ENCODE measurements around the gene ABCC10. TPM values are rescaled to one million over a fixed set of nuclear protein-coding genes. Genes with fewer than 3 reads are reported as not detected.

Gene ABCC10
- total RNA-seq, 1 donor: 26.4 TPM

DNA sequence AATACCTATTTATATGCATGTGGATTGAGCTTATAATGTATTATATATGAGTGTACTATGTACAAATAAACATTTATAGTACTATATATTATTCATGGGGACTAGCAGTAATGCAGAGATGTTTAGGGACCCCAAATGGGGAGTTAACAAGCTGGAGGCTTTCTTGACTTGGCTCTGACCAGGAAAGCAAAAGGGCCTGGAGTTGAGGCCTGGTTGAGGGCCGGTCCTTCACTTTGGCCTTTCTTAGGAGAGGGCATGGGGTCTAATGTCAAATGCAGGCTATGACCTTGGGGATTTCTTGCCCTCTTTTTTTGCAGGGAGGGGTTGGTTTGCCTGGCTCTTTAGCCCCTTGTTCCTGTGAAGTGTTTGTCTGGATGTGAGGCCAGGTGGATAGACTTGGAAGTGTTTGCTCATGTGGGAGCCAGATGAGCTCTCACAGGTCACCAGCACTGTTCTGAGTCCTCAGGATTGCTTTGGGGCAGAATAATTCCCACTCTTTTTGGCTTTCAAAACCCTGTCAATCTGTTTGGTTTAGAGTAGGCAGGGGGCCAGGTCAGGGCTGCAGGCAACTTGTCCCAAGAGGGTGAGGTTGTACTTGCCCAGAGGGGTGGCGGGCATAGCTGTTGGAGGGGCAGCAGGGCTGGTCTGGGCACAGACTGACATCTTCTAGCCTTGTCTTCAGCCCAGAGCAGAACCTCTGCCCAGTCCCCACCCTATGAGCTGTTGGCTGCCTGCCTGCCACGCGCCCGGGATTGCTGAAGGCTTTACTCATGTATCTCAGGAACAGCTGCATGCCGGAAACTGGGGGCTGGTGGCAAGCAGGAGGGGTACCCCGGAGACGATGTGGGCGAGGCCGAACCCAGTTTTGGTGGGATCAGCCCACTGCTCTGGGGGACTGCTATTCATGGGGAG is 64.7 kb downstream of the ABCC10 start:
- H3K9me3 ChIP-seq (ENCODE audit: low read depth, low read length): no peaks in the 10 kb centered on the region
- peak overlapping the region; percentile 59 for H3K4me3 ChIP-seq (ENCODE audit: insufficient read depth, low read length)
- H3K27ac ChIP-seq (ENCODE audit: low read depth, low read length): peak overlapping the region; percentile 41
- peaks cover 56% of the 10 kb centered on the region for H3K4me1 ChIP-seq (ENCODE audit: insufficient read depth, low read length)
- peak; percentile 98 for DNase-seq (ENCODE audit: insufficient read length, low spot score, missing footprints)
- H3K79me2 ChIP-seq (ENCODE audit: insufficient read depth, low read length): peaks cover 52% of the 10 kb centered on the region
- H2AFZ ChIP-seq (ENCODE audit: low read length): peak overlapping the region; percentile 38
- H4K20me1 ChIP-seq (ENCODE audit: insufficient read depth, low read length): peaks cover 53% of the 10 kb centered on the region
- peak overlapping the region; percentile 87 for H3K4me2 ChIP-seq (ENCODE audit: insufficient read depth, low read length)
- no peaks in the 10 kb centered on the region for H3K27me3 ChIP-seq (ENCODE audit: insufficient read depth, low read length)
- TF ChIP-seq, protein P1, sequence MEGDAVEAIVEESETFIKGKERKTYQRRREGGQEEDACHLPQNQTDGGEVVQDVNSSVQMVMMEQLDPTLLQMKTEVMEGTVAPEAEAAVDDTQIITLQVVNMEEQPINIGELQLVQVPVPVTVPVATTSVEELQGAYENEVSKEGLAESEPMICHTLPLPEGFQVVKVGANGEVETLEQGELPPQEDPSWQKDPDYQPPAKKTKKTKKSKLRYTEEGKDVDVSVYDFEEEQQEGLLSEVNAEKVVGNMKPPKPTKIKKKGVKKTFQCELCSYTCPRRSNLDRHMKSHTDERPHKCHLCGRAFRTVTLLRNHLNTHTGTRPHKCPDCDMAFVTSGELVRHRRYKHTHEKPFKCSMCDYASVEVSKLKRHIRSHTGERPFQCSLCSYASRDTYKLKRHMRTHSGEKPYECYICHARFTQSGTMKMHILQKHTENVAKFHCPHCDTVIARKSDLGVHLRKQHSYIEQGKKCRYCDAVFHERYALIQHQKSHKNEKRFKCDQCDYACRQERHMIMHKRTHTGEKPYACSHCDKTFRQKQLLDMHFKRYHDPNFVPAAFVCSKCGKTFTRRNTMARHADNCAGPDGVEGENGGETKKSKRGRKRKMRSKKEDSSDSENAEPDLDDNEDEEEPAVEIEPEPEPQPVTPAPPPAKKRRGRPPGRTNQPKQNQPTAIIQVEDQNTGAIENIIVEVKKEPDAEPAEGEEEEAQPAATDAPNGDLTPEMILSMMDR (IDR thresholded peaks at IDR 0.05; ENCODE audit: extremely low read depth, low read depth, low read length): no peak
- H3K36me3 ChIP-seq (ENCODE audit: insufficient read depth, low read length): no peaks in the 10 kb centered on the region

DNA sequence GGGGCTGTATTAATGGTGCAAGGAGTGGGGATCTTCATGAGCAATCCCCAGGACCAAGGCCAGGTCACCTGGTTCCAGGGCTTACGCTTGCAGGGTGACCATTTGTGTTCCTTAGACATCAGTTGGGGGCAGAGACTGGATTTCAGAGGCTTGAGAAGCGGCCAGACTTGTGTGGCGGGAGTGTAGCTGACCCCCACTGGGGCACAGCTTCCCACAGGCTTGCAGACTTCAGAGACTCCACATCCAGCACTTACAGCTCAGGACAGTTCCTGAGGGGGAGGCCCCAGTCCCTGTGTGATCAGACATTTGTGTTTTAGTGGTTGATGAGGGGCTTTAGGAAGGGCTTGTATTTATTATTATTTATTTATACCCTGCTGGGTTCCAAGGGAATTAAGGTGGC is 65.3 kb downstream of the ABCC10 start:
- Histone ChIP-seq H3K4me2 (ENCODE audit: insufficient read depth, low read length) (peak overlapping the region; percentile 87), H3K9me3 (ENCODE audit: low read depth, low read length) (no peaks in the 10 kb centered on the region), H3K4me1 (ENCODE audit: insufficient read depth, low read length) (peaks cover 62% of the 10 kb centered on the region), H3K36me3 (ENCODE audit: insufficient read depth, low read length) (no peaks in the 10 kb centered on the region), H3K79me2 (ENCODE audit: insufficient read depth, low read length) (peaks cover 52% of the 10 kb centered on the region), H3K27ac (ENCODE audit: low read depth, low read length) (peak overlapping the region; percentile 29), H2AFZ (ENCODE audit: low read length) (no peak overlapping the region), H3K4me3 (ENCODE audit: insufficient read depth, low read length) (peak overlapping the region; percentile 59), H4K20me1 (ENCODE audit: insufficient read depth, low read length) (peaks cover 57% of the 10 kb centered on the region), H3K27me3 (ENCODE audit: insufficient read depth, low read length) (no peaks in the 10 kb centered on the region)
- TF ChIP-seq, protein P1 (IDR thresholded peaks at IDR 0.05; ENCODE audit: extremely low read depth, low read depth, low read length): no peak
- DNase-seq (ENCODE audit: insufficient read length, low spot score, missing footprints): peak; percentile 90

DNA sequence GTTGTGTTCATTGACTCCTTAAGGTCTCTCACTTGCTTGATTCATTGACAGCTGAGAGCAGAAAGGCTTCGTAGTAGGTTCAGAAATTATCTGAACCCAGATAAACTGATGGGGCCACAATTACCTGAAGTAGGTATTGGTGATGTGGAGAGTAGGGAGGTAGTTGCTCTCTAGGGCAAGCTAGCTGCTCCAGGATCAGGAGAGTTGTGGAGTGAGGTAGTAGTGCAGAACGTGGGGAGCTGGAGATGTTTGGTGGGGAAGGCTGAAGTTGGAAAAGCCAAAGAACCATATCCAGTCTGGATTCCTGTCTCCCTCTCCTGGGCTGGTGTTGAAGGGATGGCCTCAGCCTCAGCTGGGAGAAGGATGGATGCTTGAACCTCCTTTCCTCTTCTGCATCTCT is 65.9 kb downstream of the ABCC10 start:
- no peak overlapping the region for H2AFZ ChIP-seq (ENCODE audit: low read length)
- H3K27ac ChIP-seq (ENCODE audit: low read depth, low read length): no peak overlapping the region
- TF ChIP-seq, protein P1 (IDR thresholded peaks at IDR 0.05; ENCODE audit: extremely low read depth, low read depth, low read length): no peak
- H4K20me1 ChIP-seq (ENCODE audit: insufficient read depth, low read length): peaks cover 54% of the 10 kb centered on the region
- H3K4me3 ChIP-seq (ENCODE audit: insufficient read depth, low read length): no peak overlapping the region
- no peaks in the 10 kb centered on the region for H3K27me3 ChIP-seq (ENCODE audit: insufficient read depth, low read length)
- no peaks in the 10 kb centered on the region for H3K9me3 ChIP-seq (ENCODE audit: low read depth, low read length)
- H3K4me2 ChIP-seq (ENCODE audit: insufficient read depth, low read length): peak overlapping the region; percentile 87
- DNase-seq (ENCODE audit: insufficient read length, low spot score, missing footprints): no peak
- peaks cover 53% of the 10 kb centered on the region for H3K79me2 ChIP-seq (ENCODE audit: insufficient read depth, low read length)
- peaks cover 4% of the 10 kb centered on the region for H3K36me3 ChIP-seq (ENCODE audit: insufficient read depth, low read length)
- H3K4me1 ChIP-seq (ENCODE audit: insufficient read depth, low read length): peaks cover 60% of the 10 kb centered on the region

DNA sequence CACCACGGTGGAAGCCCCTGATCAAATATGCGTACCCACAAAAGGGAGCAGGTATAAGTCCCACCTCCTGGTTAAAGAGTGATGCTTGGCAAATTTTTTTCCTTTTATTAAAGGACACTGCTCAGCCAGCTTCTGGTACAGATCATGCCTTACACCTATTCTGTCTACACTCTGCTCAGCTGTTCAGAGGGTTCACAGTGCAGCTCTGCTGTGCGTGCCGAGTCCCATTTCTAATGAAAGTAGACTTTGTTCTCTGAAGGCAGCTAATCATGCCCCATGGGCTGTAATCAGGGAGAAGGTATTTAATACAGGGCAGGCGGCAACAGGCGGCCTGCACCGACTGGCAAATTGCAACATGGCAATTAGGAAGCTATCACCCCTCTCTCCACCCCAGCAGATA is 66.5 kb downstream of the ABCC10 start:
- Histone ChIP-seq H2AFZ (ENCODE audit: low read length) (no peak overlapping the region), H3K36me3 (ENCODE audit: insufficient read depth, low read length) (peaks cover 10% of the 10 kb centered on the region), H3K27ac (ENCODE audit: low read depth, low read length) (no peak overlapping the region), H3K4me2 (ENCODE audit: insufficient read depth, low read length) (no peak overlapping the region), H3K4me1 (ENCODE audit: insufficient read depth, low read length) (peaks cover 55% of the 10 kb centered on the region), H3K27me3 (ENCODE audit: insufficient read depth, low read length) (no peaks in the 10 kb centered on the region), H3K4me3 (ENCODE audit: insufficient read depth, low read length) (no peak overlapping the region), H4K20me1 (ENCODE audit: insufficient read depth, low read length) (peaks cover 48% of the 10 kb centered on the region), H3K79me2 (ENCODE audit: insufficient read depth, low read length) (peaks cover 51% of the 10 kb centered on the region), H3K9me3 (ENCODE audit: low read depth, low read length) (no peaks in the 10 kb centered on the region)
- TF ChIP-seq, protein P1 (IDR thresholded peaks at IDR 0.05; ENCODE audit: extremely low read depth, low read depth, low read length): no peak
- DNase-seq (ENCODE audit: insufficient read length, low spot score, missing footprints): peak; percentile 49
